K562 (cell line): Measurements from ENCODE around the gene CD34. TPM values are rescaled to one million over a fixed set of nuclear protein-coding genes. Genes with fewer than 3 reads are reported as not detected.

Source experiments
- ARNT ChIP-seq, 2 experiments: fragments of 450-650 bp; IDR thresholded peaks; 2 replicates each; pipeline ENCODE4 v1.6.1; 2016; ENCODE audit warnings: mild to moderate bottlenecking in 1 of 2
- CBX1 ChIP-seq: sonication (generic); IDR thresholded peaks from 2 replicates; pipeline ENCODE4 v1.6.1; 2016; ENCODE audit warnings: antibody characterized with exemption, low read depth, mild to moderate bottlenecking
- CCNT2 ChIP-seq: IDR thresholded peaks from 2 replicates; pipeline ENCODE4 v1.6.1; 2011; ENCODE audit warnings: borderline replicate concordance, low read depth, mild to moderate bottlenecking, moderate library complexity, mixed read lengths, low read length; ENCODE audit not compliant: insufficient read length; ENCODE audit errors: extremely low read depth
- CHD2 ChIP-seq: IDR thresholded peaks from 2 replicates; pipeline ENCODE4 v1.6.1; 2011; ENCODE audit warnings: low read depth, low read length
- CREB1 ChIP-seq, 2 experiments: sonication (generic) in 1 of 2; formaldehyde crosslinking in 1 of 2; IDR thresholded peaks; 2 replicates each; pipeline versions ENCODE4 v1.6.1 to v1.8.0; 2012 to 2022; ENCODE audit warnings: inconsistent platforms in 1 of 2, mild to moderate bottlenecking in 1 of 2, missing genetic modification reagents in 1 of 2, moderate library complexity in 1 of 2
- GTF2E2 ChIP-seq: fragments of 200-800 bp; sonication (Bioruptor generic); IDR thresholded peaks from 2 replicates; pipeline ENCODE4 v1.6.1; 2016; ENCODE audit warnings: missing genetic modification characterization, missing compliant biosample characterization
- MTA2 ChIP-seq: fragments of 450-650 bp; IDR thresholded peaks from 2 replicates; pipeline ENCODE4 v1.6.1; 2016; ENCODE audit warnings: low read depth
- MYC ChIP-seq, 2 experiments: fragments of 250-450 bp in 1 of 2; sonication (Bioruptor Pico) in 1 of 2; IDR thresholded peaks; 2 replicates each; pipeline versions ENCODE4 v1.5.1 to v1.6.1; 2012 to 2021; ENCODE audit warnings: low read depth in 2 of 2, borderline replicate concordance in 1 of 2, improper control_type of control experiment in 1 of 2, low read length in 1 of 2, mild to moderate bottlenecking in 1 of 2, moderate library complexity in 1 of 2
- MYNN ChIP-seq, 2 experiments: sonication (generic); formaldehyde crosslinking in 1 of 2; IDR thresholded peaks; 2 replicates each; pipeline versions ENCODE4 v1.5.0 to v1.6.1; 2016 to 2020; ENCODE audit warnings: antibody characterized with exemption in 1 of 2, missing genetic modification reagents in 1 of 2
- NFIC ChIP-seq: fragments of 450-650 bp; IDR thresholded peaks from 2 replicates; pipeline ENCODE4 v1.6.1; 2017; ENCODE audit warnings: mild to moderate bottlenecking, inconsistent platforms
- PHB2 ChIP-seq: fragments of 450-650 bp; IDR thresholded peaks from 2 replicates; pipeline ENCODE4 v1.6.1; 2017; ENCODE audit warnings: low read depth
- SUPT5H ChIP-seq: fragments of 450-650 bp; IDR thresholded peaks from 2 replicates; pipeline ENCODE4 v1.6.1; 2016
- TBL1XR1 ChIP-seq, 2 experiments: IDR thresholded peaks; 2 replicates each; pipeline ENCODE4 v1.6.1; 2012; ENCODE audit warnings: improper control_type of control experiment in 2 of 2, low read length in 2 of 2, mild to moderate bottlenecking in 1 of 2
- TCF3 ChIP-seq: sonication (generic); formaldehyde crosslinking; IDR thresholded peaks from 2 replicates; pipeline ENCODE4 v1.4.0; 2020; ENCODE audit warnings: mild to moderate bottlenecking, missing genetic modification reagents
- ZFP1 ChIP-seq: fragments of 450-650 bp; formaldehyde crosslinking; IDR thresholded peaks from 2 replicates; pipeline ENCODE4 v1.4.0; 2020; ENCODE audit warnings: mild to moderate bottlenecking, mixed read lengths
- ZSCAN29 ChIP-seq: fragments of 450-650 bp; IDR thresholded peaks from 2 replicates; pipeline ENCODE4 v1.6.1; 2017
- polyA plus RNA-seq, 8 experiments: library from polyadenylated mRNA; depleted of rRNA in 4 of 8; stranded (reverse) in 5 of 8; unstranded in 3 of 8; fragments of >200 nt; fragmentation: Nextera tagmentation in 2 of 8; fragmentation: Illumina TruSeq in 1 of 8; extraction: Ambion mirVana in 2 of 8; extraction: Trizol in 1 of 8; gene quantifications; 2 replicates each; pipeline versions ENCODE4 v1.2.1 to v1.2.3, GENCODE V29; 2011 to 2014; ENCODE audit warnings: inconsistent platforms in 1 of 8, missing spikeins in 1 of 8
- total RNA-seq, 7 experiments: library from RNA; depleted of rRNA in 6 of 7; stranded (reverse); fragments of >200 nt in 6 of 7; fragmentation: Illumina TruSeq in 2 of 7; extraction: Trizol in 2 of 7; gene quantifications; 2 replicates each; pipeline versions ENCODE4 v1.2.1 to v1.2.3, GENCODE V29; 2011 to 2021; ENCODE audit warnings: low replicate concordance in 1 of 7
- TF ChIP-seq, protein P1 (sequence below): fragments of 450-650 bp; conservative IDR thresholded peaks from 2 replicates; pipeline ENCODE4 v1.6.1; 2016; ENCODE audit warnings: missing genetic modification characterization, low read depth, mild to moderate bottlenecking, control low read depth, missing compliant biosample characterization
- TF ChIP-seq, protein P2 (sequence below), 2 experiments: fragments of 200-800 bp in 1 of 2; sonication (Bioruptor generic) in 1 of 2; sonication (generic) in 1 of 2; formaldehyde crosslinking in 1 of 2; IDR thresholded peaks in 1 of 2; conservative IDR thresholded peaks in 1 of 2; 2 replicates each; pipeline versions ENCODE4 v1.5.0 to v1.6.1; 2016 to 2020; ENCODE audit warnings: missing compliant biosample characterization in 1 of 2, missing genetic modification characterization in 1 of 2, missing genetic modification reagents in 1 of 2
- TF ChIP-seq, protein P3 (sequence below): fragments of 250-450 bp; sonication (Bioruptor Pico); IDR thresholded peaks from 2 replicates; pipeline ENCODE4 v1.9.0; 2021; ENCODE audit warnings: mild to moderate bottlenecking, inconsistent platforms
- TF ChIP-seq, protein P4 (sequence below): fragments of 450-650 bp; IDR thresholded peaks from 2 replicates; pipeline ENCODE4 v1.6.1; 2016; ENCODE audit warnings: low read depth, mild to moderate bottlenecking, moderate library complexity

Gene CD34
- total and polyA plus RNA-seq, 9 of the 15 experiments (the other 6 are each of a cell fraction or from before 2014, with no cell fraction given): not detected

DNA sequence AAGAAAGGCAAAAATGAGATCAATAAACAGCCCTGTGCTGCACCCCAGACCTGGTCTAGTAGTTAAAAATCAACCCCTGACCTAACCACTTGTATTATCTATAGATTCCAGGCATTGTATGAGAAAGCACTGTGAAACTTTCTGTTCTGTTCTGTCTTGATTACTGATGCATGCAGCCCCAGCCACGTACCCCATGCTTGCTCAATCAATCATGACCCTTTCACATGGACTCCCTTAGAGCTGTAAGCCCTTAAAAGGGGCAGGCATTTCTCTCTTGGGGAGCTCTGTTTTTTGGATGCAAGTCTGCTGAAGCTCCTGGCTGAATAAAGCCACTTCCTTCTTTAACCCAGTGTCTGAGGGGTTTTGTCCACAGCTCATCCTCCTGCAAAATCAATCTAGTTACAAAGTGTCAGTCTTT, 24.2 kb upstream of the CD34 start (continued):
- TF ChIP-seq, protein P1, sequence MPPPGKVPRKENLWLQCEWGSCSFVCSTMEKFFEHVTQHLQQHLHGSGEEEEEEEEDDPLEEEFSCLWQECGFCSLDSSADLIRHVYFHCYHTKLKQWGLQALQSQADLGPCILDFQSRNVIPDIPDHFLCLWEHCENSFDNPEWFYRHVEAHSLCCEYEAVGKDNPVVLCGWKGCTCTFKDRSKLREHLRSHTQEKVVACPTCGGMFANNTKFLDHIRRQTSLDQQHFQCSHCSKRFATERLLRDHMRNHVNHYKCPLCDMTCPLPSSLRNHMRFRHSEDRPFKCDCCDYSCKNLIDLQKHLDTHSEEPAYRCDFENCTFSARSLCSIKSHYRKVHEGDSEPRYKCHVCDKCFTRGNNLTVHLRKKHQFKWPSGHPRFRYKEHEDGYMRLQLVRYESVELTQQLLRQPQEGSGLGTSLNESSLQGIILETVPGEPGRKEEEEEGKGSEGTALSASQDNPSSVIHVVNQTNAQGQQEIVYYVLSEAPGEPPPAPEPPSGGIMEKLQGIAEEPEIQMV: no peak
- TF ChIP-seq TBL1XR1 (IDR thresholded peaks at IDR 0.05; ENCODE audit: low read length in 2 of 2) (peak; percentile 51 to 67; a peak in 2 of 4 replicates), ZSCAN29 (no peak), SUPT5H (no peak), GTF2E2 (tag) (0 out of 2 replicates have a peak, but pooled peaks have one; percentile 49), TCF3 (peak; percentile 98), CCNT2 (peak; percentile 72), CHD2 (no peak), PHB2 (peak; percentile 82), NFIC (peak; percentile 83), CBX1 (peak; percentile 93), MYC (IDR thresholded peaks at IDR 0.05; ENCODE audit: low read depth, low read length) (peak; percentile 44; the same call in 1 of the 2 replicates), MYC (CRISPR knock-in tag; IDR thresholded peaks at IDR 0.05; ENCODE audit: borderline replicate concordance, low read depth) (no peak), MTA2 (peak; percentile 95), ZFP1 (no peak), ARNT (IDR thresholded peaks at IDR 0.05) (peak; percentile 86 to 97), MYNN (IDR thresholded peaks at IDR 0.05) (peak; percentile 63; the same call in 1 of the 2 replicates), MYNN (CRISPR knock-in tag; IDR thresholded peaks at IDR 0.05) (no peak), CREB1 (IDR thresholded peaks at IDR 0.05) (peak; percentile 61; the same call in 1 of the 2 replicates), CREB1 (CRISPR knock-in tag; IDR thresholded peaks at IDR 0.05) (no peak; the same call in 1 of the 2 replicates)
- TF ChIP-seq, protein P2, sequence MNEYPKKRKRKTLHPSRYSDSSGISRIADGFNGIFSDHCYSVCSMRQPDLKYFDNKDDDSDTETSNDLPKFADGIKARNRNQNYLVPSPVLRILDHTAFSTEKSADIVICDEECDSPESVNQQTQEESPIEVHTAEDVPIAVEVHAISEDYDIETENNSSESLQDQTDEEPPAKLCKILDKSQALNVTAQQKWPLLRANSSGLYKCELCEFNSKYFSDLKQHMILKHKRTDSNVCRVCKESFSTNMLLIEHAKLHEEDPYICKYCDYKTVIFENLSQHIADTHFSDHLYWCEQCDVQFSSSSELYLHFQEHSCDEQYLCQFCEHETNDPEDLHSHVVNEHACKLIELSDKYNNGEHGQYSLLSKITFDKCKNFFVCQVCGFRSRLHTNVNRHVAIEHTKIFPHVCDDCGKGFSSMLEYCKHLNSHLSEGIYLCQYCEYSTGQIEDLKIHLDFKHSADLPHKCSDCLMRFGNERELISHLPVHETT (CRISPR knock-in tag; conservative IDR thresholded peaks at IDR 0.05 in 1 of 2, IDR thresholded peaks at IDR 0.05 in 1 of 2): peak in 1 of 2 experiments; percentile 81; a peak in 2 of 4 replicates
- TF ChIP-seq, protein P3, sequence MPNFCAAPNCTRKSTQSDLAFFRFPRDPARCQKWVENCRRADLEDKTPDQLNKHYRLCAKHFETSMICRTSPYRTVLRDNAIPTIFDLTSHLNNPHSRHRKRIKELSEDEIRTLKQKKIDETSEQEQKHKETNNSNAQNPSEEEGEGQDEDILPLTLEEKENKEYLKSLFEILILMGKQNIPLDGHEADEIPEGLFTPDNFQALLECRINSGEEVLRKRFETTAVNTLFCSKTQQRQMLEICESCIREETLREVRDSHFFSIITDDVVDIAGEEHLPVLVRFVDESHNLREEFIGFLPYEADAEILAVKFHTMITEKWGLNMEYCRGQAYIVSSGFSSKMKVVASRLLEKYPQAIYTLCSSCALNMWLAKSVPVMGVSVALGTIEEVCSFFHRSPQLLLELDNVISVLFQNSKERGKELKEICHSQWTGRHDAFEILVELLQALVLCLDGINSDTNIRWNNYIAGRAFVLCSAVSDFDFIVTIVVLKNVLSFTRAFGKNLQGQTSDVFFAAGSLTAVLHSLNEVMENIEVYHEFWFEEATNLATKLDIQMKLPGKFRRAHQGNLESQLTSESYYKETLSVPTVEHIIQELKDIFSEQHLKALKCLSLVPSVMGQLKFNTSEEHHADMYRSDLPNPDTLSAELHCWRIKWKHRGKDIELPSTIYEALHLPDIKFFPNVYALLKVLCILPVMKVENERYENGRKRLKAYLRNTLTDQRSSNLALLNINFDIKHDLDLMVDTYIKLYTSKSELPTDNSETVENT (CRISPR knock-in tag): no peak
- TF ChIP-seq, protein P4, sequence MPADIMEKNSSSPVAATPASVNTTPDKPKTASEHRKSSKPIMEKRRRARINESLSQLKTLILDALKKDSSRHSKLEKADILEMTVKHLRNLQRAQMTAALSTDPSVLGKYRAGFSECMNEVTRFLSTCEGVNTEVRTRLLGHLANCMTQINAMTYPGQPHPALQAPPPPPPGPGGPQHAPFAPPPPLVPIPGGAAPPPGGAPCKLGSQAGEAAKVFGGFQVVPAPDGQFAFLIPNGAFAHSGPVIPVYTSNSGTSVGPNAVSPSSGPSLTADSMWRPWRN: peak; percentile 84
